Stimulated activated CD8-positive, alpha-beta memory T cell treated with anti-CD3 and anti-CD28 coated beads, Interleukin-2, amount 100 ng/mL, for 1 hour (primary cell): ENCODE results near the gene EXD2.
"Not testable (repeated sequence)": the region's sequence is repeated elsewhere in the genome, so short reads cannot be mapped to it uniquely, and the experiment has no call there.

Experiments
- DNase-seq, 2 donors: peaks; one replicate each; pipeline ENCODE4 v3.0.0-alpha.2; 2020; ENCODE audit warnings: low read depth in 2 of 2

The EXD2 gene

GRCh38 chr14:69191340-69192111 lies at the start of gene EXD2:
EXD2 (plus strand) TSS chr14:69191498; CDS start chr14:69209471, 17,973 bp downstream.
- peak; percentile 29 to 37 for DNase-seq

- no peak for DNase-seq
Measured at GRCh38 chr14:69141550-69141949, 49.7 kb upstream of the EXD2 start.

- no peak for DNase-seq
Measured at GRCh38 chr14:69142101-69142500, 49.2 kb upstream of the EXD2 start.

- no peak for DNase-seq
Measured at GRCh38 chr14:69149461-69150244, 41.6 kb upstream of the EXD2 start.

- DNase-seq: peak; percentile 41 to 54
Measured at GRCh38 chr14:69151458-69152180, 39.7 kb upstream of the EXD2 start.

- DNase-seq: no peak
Measured at GRCh38 chr14:69152181-69152901, 39.0 kb upstream of the EXD2 start.

- DNase-seq: peak; percentile 80 to 89
Measured at GRCh38 chr14:69152902-69153151, 38.5 kb upstream of the EXD2 start, which contains the start of gene DCAF5. DCAF5 (minus strand) TSS chr14:69153119; CDS start chr14:69152978, 141 bp downstream.

- DNase-seq: no peak
Measured at GRCh38 chr14:69153152-69153872, 38.0 kb upstream of the EXD2 start.

- no peak for DNase-seq
Measured at GRCh38 chr14:69153873-69154270, 37.4 kb upstream of the EXD2 start.

- no peak for DNase-seq
Measured at GRCh38 chr14:69154779-69155178, 36.5 kb upstream of the EXD2 start.

- no peak for DNase-seq
Measured at GRCh38 chr14:69156224-69156623, 35.1 kb upstream of the EXD2 start.

GRCh38 chr14:69161590-69161989 lies 29.7 kb upstream of the EXD2 start:
- DNase-seq: no peak

- not testable (repeated sequence) for DNase-seq
Measured at GRCh38 chr14:69165787-69166186, 25.5 kb upstream of the EXD2 start.

- no peak for DNase-seq
Measured at GRCh38 chr14:69170839-69171238, 20.5 kb upstream of the EXD2 start.

- no peak for DNase-seq
Measured at GRCh38 chr14:69171569-69171968, 19.7 kb upstream of the EXD2 start.

GRCh38 chr14:69175130-69175529 lies 16.2 kb upstream of the EXD2 start:
- DNase-seq: no peak

- DNase-seq: no peak
Measured at GRCh38 chr14:69181491-69181890, 9.8 kb upstream of the EXD2 start.

- not testable (repeated sequence) for DNase-seq
Measured at GRCh38 chr14:69182580-69182979, 8.7 kb upstream of the EXD2 start.

- no peak for DNase-seq
Measured at GRCh38 chr14:69183735-69184134, 7.6 kb upstream of the EXD2 start.

GRCh38 chr14:69190191-69190590 lies 1.1 kb upstream of the EXD2 start:
- no peak for DNase-seq

- DNase-seq: no peak
Measured at GRCh38 chr14:69193721-69194120, 2.4 kb downstream of the EXD2 start.
